Measurements from ENCODE around the gene EEF1B2. TPM values are rescaled to one million over a fixed set of nuclear protein-coding genes. Genes with fewer than 3 reads are reported as not detected.

Gene EEF1B2
- 998 to 1,236 TPM (median 1,052 TPM) in 5 replicates for total RNA-seq (2022; extraction: Qiagen RNA extraction; ENCODE audit: low read depth)

GRCh38 chr2:206159346-206160124 lies at the start of gene EEF1B2, which contains the start of gene NDUFS1:
Gene EEF1B2, plus strand, starts transcription at chr2:206159895. Its CDS starts 85 bp downstream, at chr2:206159980.
Gene NDUFS1, minus strand, starts transcription at chr2:206159444. Its CDS starts 5,766 bp downstream, at chr2:206153678.

Other genes starting within 250 kb of the EEF1B2 start
- 1.7 to 2.3 TPM (median 2.0 TPM) in 5 replicates for gene INO80D, start 73.7 kb upstream of the EEF1B2 start, total RNA-seq (2022; extraction: Qiagen RNA extraction; ENCODE audit: low read depth)
- 60.0 to 72.9 TPM (median 65.4 TPM) in 5 replicates for gene NDUFS1, start 451 bp upstream of the EEF1B2 start, total RNA-seq (2022; extraction: Qiagen RNA extraction; ENCODE audit: low read depth)
- 1.1 to 2.9 TPM (median 1.3 TPM) in 5 replicates for gene ZDBF2, start 114.8 kb downstream of the EEF1B2 start, total RNA-seq (2022; extraction: Qiagen RNA extraction; ENCODE audit: low read depth)